Fibroblast of pulmonary artery (primary cell): ENCODE measurements around the gene COL5A1.
A peak's percentile ranks its signal among the peaks of the same experiment; 100 is the strongest.

Experiments used
- DNase-seq: peaks from one replicate; pipeline ENCODE4 v3.0.0-alpha.2; 2010; ENCODE audit warnings: low read depth
- H3K4me3 ChIP-seq: replicated peaks from 2 replicates; pipeline ENCODE4 v1.5.1; 2011; ENCODE audit warnings: low read depth, mild to moderate bottlenecking, control low read depth, low read length, moderate library complexity
- TF ChIP-seq, protein P1 (sequence below): IDR thresholded peaks from 2 replicates; pipeline ENCODE4 v1.5.1; 2011; ENCODE audit warnings: mild to moderate bottlenecking, control low read depth, low read length, inconsistent platforms; ENCODE audit errors: missing control alignments

Gene COL5A1

DNA sequence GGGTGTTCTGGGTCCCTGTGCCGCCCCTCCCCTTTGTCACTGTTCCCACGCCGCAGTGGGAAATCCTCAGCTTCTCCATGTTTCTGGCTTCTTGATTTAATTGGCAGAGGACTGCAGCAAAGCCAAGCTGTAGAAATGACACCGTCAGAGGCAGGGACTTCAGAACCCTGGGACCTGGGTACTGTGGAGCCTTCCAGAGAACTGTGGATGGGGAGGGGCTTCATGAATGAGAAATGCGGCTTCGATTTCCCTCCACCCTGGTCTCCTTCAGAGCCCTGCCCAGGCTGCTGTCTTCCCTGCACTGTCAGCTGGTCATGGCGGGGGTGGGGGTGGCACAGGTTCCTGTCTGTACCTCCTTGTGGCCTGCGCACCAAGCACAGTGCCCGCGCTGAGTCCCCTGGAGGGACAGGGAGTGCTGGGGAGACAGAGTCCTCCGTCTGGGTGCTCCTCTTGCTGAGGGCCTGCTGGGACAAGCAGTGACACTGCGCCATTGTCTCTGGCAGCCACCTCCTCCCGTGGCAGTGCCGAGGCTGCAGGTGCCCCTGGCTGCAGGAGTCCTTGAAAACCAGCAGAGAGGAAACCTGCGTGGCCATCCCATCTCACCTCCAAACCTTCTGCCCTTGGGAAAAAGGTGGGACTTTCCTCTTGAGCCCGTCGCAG is 47.2 kb downstream of the COL5A1 start:
- no peak for DNase-seq
- no peak overlapping the region for H3K4me3 ChIP-seq
- TF ChIP-seq, protein P1, sequence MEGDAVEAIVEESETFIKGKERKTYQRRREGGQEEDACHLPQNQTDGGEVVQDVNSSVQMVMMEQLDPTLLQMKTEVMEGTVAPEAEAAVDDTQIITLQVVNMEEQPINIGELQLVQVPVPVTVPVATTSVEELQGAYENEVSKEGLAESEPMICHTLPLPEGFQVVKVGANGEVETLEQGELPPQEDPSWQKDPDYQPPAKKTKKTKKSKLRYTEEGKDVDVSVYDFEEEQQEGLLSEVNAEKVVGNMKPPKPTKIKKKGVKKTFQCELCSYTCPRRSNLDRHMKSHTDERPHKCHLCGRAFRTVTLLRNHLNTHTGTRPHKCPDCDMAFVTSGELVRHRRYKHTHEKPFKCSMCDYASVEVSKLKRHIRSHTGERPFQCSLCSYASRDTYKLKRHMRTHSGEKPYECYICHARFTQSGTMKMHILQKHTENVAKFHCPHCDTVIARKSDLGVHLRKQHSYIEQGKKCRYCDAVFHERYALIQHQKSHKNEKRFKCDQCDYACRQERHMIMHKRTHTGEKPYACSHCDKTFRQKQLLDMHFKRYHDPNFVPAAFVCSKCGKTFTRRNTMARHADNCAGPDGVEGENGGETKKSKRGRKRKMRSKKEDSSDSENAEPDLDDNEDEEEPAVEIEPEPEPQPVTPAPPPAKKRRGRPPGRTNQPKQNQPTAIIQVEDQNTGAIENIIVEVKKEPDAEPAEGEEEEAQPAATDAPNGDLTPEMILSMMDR, result no peak

DNA sequence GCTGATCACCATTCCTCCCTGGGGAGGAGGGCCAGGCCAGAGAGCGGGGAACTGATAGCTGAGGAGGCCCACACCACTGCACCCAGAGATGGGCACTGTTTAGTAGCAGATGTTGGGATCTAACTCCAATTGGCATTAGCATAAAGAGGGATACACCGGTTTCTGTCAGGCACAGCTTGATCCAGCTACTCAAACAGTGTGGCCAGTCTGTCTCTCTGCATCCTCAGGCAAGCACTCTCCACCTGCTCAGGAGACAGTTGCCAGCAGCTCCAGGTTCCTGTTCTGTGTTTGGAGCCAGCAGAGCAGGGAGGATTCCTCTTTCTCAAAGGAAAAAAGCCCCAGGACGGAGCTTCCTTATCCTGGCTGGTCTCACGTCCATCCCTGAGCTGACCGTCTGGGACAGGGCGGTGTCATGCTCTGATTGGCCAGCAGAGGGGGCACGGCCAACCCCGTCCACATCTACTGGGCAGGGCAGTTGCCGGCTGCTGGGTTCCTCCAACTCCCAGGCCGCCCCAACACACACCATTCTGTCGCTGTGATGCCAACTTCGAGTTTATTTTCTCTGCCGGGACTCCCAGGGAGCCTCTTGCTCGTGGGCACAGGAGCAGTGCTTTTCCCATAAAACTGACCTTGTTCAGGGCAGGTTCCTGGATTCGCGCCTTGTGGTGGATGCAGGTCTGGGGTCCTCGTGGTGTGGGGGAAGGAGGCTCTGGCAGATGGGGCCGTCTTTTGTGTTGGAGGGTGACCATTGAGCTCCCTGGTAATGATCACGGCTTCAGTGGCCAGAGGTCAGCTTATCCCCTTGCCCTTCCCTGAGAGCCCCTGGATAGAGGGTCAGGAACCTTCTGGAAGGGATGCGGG is 47.9 kb downstream of the COL5A1 start:
- H3K4me3 ChIP-seq, result no peak overlapping the region
- TF ChIP-seq, protein P1, result peak; percentile 84
- peak; percentile 67 for DNase-seq

GRCh38 chr9:134690301-134690751 is 48.7 kb downstream of the COL5A1 start:
- no peak for DNase-seq
- TF ChIP-seq, protein P1, result no peak
- H3K4me3 ChIP-seq, result no peak overlapping the region

DNA sequence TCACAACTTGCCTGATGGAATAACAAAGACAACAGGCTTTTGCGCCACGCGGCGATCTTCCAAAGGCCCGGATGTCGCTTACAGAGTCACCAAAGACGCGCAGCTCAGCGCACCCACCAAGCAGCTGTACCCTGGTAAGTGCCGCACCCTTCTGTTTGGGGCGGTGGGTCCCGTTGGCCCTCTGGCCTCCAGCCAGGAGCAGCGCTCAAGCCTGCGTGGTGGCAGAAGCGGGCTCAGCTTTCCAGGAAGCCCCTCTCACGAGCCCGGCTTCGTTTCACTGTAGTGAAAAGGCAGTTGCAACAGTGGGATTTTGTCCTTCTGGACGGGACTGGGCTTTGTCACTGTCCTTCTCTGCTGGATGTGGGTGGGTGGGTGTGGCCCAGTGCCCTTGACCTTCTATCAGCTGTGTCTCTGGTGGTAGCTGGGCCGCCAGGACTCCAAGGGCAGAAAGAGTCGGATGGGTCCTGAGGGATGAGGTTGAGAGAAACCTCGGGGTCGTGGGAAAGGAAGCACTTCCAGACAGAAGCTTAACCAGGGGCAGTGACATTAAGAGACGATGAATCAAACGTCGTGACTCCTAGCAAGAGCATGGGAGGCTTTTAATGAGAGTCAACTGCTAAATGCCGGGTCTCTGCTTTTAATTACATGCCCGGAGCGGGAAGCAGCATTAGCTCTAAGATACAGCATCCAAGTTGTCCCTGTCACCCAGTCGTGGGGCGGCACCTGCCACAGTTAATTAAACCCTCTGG is 49.5 kb downstream of the COL5A1 start:
- TF ChIP-seq, protein P1, result no peak

GRCh38 chr9:134691695-134692572 is 50.3 kb downstream of the COL5A1 start:
- TF ChIP-seq, protein P1, result no peak

More for the DNA sequence above, 49.5 kb downstream of the COL5A1 start:
- no peak overlapping the region for H3K4me3 ChIP-seq
- no peak for DNase-seq

GRCh38 chr9:134692573-134692860 is 50.9 kb downstream of the COL5A1 start:
- DNase-seq, result no peak
- no peak overlapping the region for H3K4me3 ChIP-seq
- TF ChIP-seq, protein P1, result no peak

More at GRCh38 chr9:134691695-134692572, 50.3 kb downstream of the COL5A1 start:
- no peak for DNase-seq
- H3K4me3 ChIP-seq, result no peak overlapping the region
